ENCODE data around the gene RBKS. TPM values are rescaled to one million over a fixed set of nuclear protein-coding genes. Genes with fewer than 3 reads are reported as not detected.

Gene RBKS
- total and polyA plus RNA-seq, 2 of the 13 experiments (the other 11 are each of a cell fraction or from before 2014, with no cell fraction given), result 7.7 to 8.3 TPM

GRCh38 chr2:27752551-27753237 is 137.5 kb downstream of the RBKS start (continued):
- TF ChIP-seq, protein P1, sequence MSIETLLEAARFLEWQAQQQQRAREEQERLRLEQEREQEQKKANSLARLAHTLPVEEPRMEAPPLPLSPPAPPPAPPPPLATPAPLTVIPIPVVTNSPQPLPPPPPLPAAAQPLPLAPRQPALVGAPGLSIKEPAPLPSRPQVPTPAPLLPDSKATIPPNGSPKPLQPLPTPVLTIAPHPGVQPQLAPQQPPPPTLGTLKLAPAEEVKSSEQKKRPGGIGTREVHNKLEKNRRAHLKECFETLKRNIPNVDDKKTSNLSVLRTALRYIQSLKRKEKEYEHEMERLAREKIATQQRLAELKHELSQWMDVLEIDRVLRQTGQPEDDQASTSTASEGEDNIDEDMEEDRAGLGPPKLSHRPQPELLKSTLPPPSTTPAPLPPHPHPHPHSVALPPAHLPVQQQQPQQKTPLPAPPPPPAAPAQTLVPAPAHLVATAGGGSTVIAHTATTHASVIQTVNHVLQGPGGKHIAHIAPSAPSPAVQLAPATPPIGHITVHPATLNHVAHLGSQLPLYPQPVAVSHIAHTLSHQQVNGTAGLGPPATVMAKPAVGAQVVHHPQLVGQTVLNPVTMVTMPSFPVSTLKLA (IDR thresholded peaks at IDR 0.05), result no peak
- no peak for TF ChIP-seq ZNF552 (CRISPR knock-in tag; IDR thresholded peaks at IDR 0.05; ENCODE audit: borderline replicate concordance)
- TF ChIP-seq MIER2 (CRISPR knock-in tag; IDR thresholded peaks at IDR 0.05), result no peak; the same call in 1 of the 2 replicates
- TF ChIP-seq KLF16 (CRISPR knock-in tag; IDR thresholded peaks at IDR 0.05), result peak in 1 of 2 experiments; percentile 62; a peak in 1 of 4 replicates
- TF ChIP-seq FOXJ3 (CRISPR knock-in tag; IDR thresholded peaks at IDR 0.05; ENCODE audit: borderline replicate concordance), result no peak; the same call in 1 of the 2 replicates
- TF ChIP-seq RFX5 (IDR thresholded peaks at IDR 0.05; ENCODE audit: low read depth, low read length), result no peak
- TF ChIP-seq, protein P2, sequence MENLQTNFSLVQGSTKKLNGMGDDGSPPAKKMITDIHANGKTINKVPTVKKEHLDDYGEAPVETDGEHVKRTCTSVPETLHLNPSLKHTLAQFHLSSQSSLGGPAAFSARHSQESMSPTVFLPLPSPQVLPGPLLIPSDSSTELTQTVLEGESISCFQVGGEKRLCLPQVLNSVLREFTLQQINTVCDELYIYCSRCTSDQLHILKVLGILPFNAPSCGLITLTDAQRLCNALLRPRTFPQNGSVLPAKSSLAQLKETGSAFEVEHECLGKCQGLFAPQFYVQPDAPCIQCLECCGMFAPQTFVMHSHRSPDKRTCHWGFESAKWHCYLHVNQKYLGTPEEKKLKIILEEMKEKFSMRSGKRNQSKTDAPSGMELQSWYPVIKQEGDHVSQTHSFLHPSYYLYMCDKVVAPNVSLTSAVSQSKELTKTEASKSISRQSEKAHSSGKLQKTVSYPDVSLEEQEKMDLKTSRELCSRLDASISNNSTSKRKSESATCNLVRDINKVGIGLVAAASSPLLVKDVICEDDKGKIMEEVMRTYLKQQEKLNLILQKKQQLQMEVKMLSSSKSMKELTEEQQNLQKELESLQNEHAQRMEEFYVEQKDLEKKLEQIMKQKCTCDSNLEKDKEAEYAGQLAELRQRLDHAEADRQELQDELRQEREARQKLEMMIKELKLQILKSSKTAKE (CRISPR knock-in tag; IDR thresholded peaks at IDR 0.05; ENCODE audit: borderline replicate concordance), result no peak
- TF ChIP-seq BRD4 (CRISPR knock-in tag; IDR thresholded peaks at IDR 0.05), result peak; percentile 60; the same call in 1 of the 2 replicates
- TF ChIP-seq, protein P3, sequence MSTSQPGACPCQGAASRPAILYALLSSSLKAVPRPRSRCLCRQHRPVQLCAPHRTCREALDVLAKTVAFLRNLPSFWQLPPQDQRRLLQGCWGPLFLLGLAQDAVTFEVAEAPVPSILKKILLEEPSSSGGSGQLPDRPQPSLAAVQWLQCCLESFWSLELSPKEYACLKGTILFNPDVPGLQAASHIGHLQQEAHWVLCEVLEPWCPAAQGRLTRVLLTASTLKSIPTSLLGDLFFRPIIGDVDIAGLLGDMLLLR (CRISPR knock-in tag; IDR thresholded peaks at IDR 0.05), result no peak
- TF ChIP-seq ZNF839 (CRISPR knock-in tag; IDR thresholded peaks at IDR 0.05; ENCODE audit: borderline replicate concordance), result no peak
- TF ChIP-seq BRF2 (CRISPR knock-in tag; IDR thresholded peaks at IDR 0.05), result no peak
- TF ChIP-seq HHEX (CRISPR knock-in tag; IDR thresholded peaks at IDR 0.05), result no peak
- TF ChIP-seq LBX2 (CRISPR knock-in tag; IDR thresholded peaks at IDR 0.05; ENCODE audit: borderline replicate concordance), result no peak
- no peak for TF ChIP-seq GRHL1 (CRISPR knock-in tag; conservative IDR thresholded peaks at IDR 0.05)
- TF ChIP-seq, protein P4, sequence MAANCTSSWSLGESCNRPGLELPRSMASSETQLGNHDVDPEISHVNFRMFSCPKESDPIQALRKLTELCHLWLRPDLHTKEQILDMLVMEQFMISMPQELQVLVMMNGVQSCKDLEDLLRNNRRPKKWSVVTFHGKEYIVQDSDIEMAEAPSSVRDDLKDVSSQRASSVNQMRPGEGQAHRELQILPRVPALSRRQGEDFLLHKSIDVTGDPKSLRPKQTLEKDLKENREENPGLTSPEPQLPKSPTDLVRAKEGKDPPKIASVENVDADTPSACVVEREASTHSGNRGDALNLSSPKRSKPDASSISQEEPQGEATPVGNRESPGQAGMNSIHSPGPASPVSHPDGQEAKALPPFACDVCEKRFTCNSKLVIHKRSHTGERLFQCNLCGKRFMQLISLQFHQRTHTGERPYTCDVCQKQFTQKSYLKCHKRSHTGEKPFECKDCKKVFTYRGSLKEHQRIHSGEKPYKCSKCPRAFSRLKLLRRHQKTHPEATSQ (CRISPR knock-in tag; IDR thresholded peaks at IDR 0.05; ENCODE audit: borderline replicate concordance), result no peak
- TF ChIP-seq, protein P5, sequence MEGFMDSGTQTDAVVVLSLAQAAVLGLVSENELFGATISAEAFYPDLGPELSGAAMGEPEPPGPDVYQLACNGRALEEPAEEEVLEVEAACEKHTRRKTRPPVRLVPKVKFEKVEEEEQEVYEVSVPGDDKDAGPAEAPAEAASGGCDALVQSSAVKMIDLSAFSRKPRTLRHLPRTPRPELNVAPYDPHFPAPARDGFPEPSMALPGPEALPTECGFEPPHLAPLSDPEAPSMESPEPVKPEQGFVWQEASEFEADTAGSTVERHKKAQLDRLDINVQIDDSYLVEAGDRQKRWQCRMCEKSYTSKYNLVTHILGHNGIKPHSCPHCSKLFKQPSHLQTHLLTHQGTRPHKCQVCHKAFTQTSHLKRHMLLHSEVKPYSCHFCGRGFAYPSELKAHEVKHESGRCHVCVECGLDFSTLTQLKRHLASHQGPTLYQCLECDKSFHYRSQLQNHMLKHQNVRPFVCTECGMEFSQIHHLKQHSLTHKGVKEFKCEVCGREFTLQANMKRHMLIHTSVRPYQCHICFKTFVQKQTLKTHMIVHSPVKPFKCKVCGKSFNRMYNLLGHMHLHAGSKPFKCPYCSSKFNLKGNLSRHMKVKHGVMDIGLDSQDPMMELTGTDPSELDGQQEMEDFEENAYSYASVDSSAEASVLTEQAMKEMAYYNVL (CRISPR knock-in tag; IDR thresholded peaks at IDR 0.05; ENCODE audit: borderline replicate concordance), result no peak; the same call in 1 of the 2 replicates

All from HepG2 (cell line).